Keratinocyte (primary cell): ENCODE data around the gene LIX1. TPM values are rescaled to one million over a fixed set of nuclear protein-coding genes. Genes with fewer than 3 reads are reported as not detected.

ENCODE experiments used
- DNase-seq: peaks from one replicate; pipeline ENCODE4 v3.0.0-alpha.2; 2011; ENCODE audit warnings: low read depth, missing footprints, low spot score
- FAIRE-seq: peaks from 2 replicates; lab custom pipeline; 2011; peaks lifted over from hg19 to GRCh38; lab: Jason Lieb, UNC
- H2AFZ ChIP-seq: 2 replicates; pipeline ENCODE4 v1.6.0; 2012; ENCODE audit warnings: low read length, control low read depth, inconsistent platforms; ENCODE audit not compliant: control insufficient read depth
- H3K27ac ChIP-seq: 2 replicates; pipeline ENCODE4 v1.5.1; 2011; ENCODE audit warnings: low read length; ENCODE audit not compliant: control insufficient read depth, insufficient read depth
- H3K27me3 ChIP-seq: 3 replicates; pipeline ENCODE4 v1.6.0; 2011; ENCODE audit warnings: low read length; ENCODE audit not compliant: control insufficient read depth, insufficient read depth; ENCODE audit errors: extremely low read depth
- H3K36me3 ChIP-seq, 2 experiments: 2 replicates in 1 of 2; 3 replicates in 1 of 2; pipeline ENCODE4 v1.5.1; 2011; ENCODE audit warnings: low read length in 2 of 2, mild to moderate bottlenecking in 1 of 2; ENCODE audit not compliant: control insufficient read depth in 2 of 2, insufficient read depth in 2 of 2; ENCODE audit errors: extremely low read depth in 1 of 2
- H3K4me1 ChIP-seq: 3 replicates; pipeline ENCODE4 v1.5.1; 2011; ENCODE audit warnings: low read length; ENCODE audit not compliant: control insufficient read depth, insufficient read depth; ENCODE audit errors: extremely low read depth
- H3K4me2 ChIP-seq: 3 replicates; pipeline ENCODE4 v1.6.0; 2011; ENCODE audit warnings: low read depth, low read length; ENCODE audit not compliant: control insufficient read depth, insufficient read depth; ENCODE audit errors: extremely low read depth
- H3K4me3 ChIP-seq, 3 experiments: fragments of 200-600 bp in 1 of 3; sonication (generic) in 1 of 3; 2 replicates in 2 of 3; 3 replicates in 1 of 3; pipeline ENCODE4 v1.5.1; 2011 to 2016; ENCODE audit warnings: low read length in 3 of 3, mild to moderate bottlenecking in 3 of 3, control low read depth in 2 of 3, inconsistent platforms in 1 of 3, low read depth in 1 of 3, mixed read lengths in 1 of 3, mixed run types in 1 of 3, moderate library complexity in 1 of 3; ENCODE audit not compliant: control insufficient read depth in 2 of 3, insufficient read depth in 2 of 3; ENCODE audit errors: extremely low read depth in 1 of 3
- H3K79me2 ChIP-seq: 2 replicates; pipeline ENCODE4 v1.6.0; 2012; ENCODE audit warnings: low read length; ENCODE audit not compliant: control insufficient read depth, insufficient read depth
- H3K9ac ChIP-seq: 3 replicates; pipeline ENCODE4 v1.6.0; 2011; ENCODE audit warnings: low read length; ENCODE audit not compliant: control insufficient read depth, insufficient read depth; ENCODE audit errors: extremely low read depth
- H3K9me1 ChIP-seq: 3 replicates; pipeline ENCODE4 v1.6.0; 2011; ENCODE audit warnings: low read length; ENCODE audit not compliant: control insufficient read depth, insufficient read depth; ENCODE audit errors: extremely low read depth
- H3K9me3 ChIP-seq: 2 replicates; pipeline ENCODE4 v1.5.1; 2012; ENCODE audit warnings: low read depth, low read length; ENCODE audit not compliant: control insufficient read depth
- H4K20me1 ChIP-seq: 3 replicates; pipeline ENCODE4 v1.6.0; 2011; ENCODE audit warnings: low read length; ENCODE audit not compliant: control insufficient read depth, insufficient read depth; ENCODE audit errors: extremely low read depth
- CTCF ChIP-seq, 3 experiments: IDR thresholded peaks in 1 of 3; conservative IDR thresholded peaks in 1 of 3; optimal IDR thresholded peaks in 1 of 3; 2 replicates in 2 of 3; 3 replicates in 1 of 3; pipeline versions ENCODE3 to v1.5.1; 2011; ENCODE audit warnings: low read length in 3 of 3, mild to moderate bottlenecking in 3 of 3, moderate library complexity in 2 of 3, control low read depth in 1 of 3, inconsistent platforms in 1 of 3; ENCODE audit not compliant: insufficient read depth in 2 of 3; ENCODE audit errors: extremely low read depth in 1 of 3
- EZH2 ChIP-seq: IDR thresholded peaks from one replicate; pipeline ENCODE4 v1.6.1; 2012; ENCODE audit warnings: inconsistent platforms, mild to moderate bottlenecking, low read length, moderate library complexity
- dilution Hi-C: fragments of 300-500 bp; cut with MboI; formaldehyde crosslinking; loops from one replicate; pipeline ENCODE4 v1.7.0; 2020; ENCODE audit warnings: low sequenced_read_pairs; ENCODE audit not compliant: extremely low pct_ligation_motif_present
- polyA plus RNA-seq, 5 experiments: library from polyadenylated mRNA; depleted of rRNA in 3 of 5; stranded (reverse) in 3 of 5; stranded (forward) in 1 of 5; unstranded in 1 of 5; fragments of >200 nt; gene quantifications; 1 replicate in 1 of 5; 2 replicates in 3 of 5; 3 replicates in 1 of 5; pipeline versions ENCODE4 v1.2.1 to v1.2.3, GENCODE V29; 2011 to 2012; ENCODE audit warnings: missing spikeins in 2 of 5, low read depth in 1 of 5, low replicate concordance in 1 of 5

Gene LIX1
- polyA plus RNA-seq, 1 donor (not counting 4 experiments of a cell fraction or from before 2014, with no cell fraction given), result not detected

GRCh38 chr5:97101189-97101910 is 41.1 kb downstream of the LIX1 start:
- Histone ChIP-seq H2AFZ (no peak overlapping the region), H3K9me3 (no peaks in the 10 kb centered on the region), H3K9me1 (no peaks in the 10 kb centered on the region), H3K27ac (no peak overlapping the region), H3K27me3 (peaks cover 3% of the 10 kb centered on the region), H3K4me2 (no peak overlapping the region), H3K79me2 (no peaks in the 10 kb centered on the region), H4K20me1 (no peaks in the 10 kb centered on the region), H3K4me1 (no peaks in the 10 kb centered on the region), H3K9ac (no peak overlapping the region), H3K4me3 (no peak overlapping the region), H3K36me3 (no peaks in the 10 kb centered on the region)
- DNase-seq (no peak), FAIRE-seq (no peak)
- dilution Hi-C loops, result no loop called here
- no peak for TF ChIP-seq EZH2
- no peak for TF ChIP-seq CTCF (optimal IDR thresholded peaks at IDR 0.05 in 1 of 3, IDR thresholded peaks at IDR 0.05 in 1 of 3, conservative IDR thresholded peaks at IDR 0.05 in 1 of 3; ENCODE audit: extremely low read depth in 1 of 3, insufficient read depth in 2 of 3, low read length in 3 of 3)

- no peaks in the 10 kb centered on the region for H3K79me2 ChIP-seq
Observed at GRCh38 chr5:97100476-97100875, 41.9 kb downstream of the LIX1 start.

More at GRCh38 chr5:97100476-97100875, 41.9 kb downstream of the LIX1 start:
- Histone ChIP-seq H3K4me3 (no peak overlapping the region), H3K9ac (no peak overlapping the region), H3K4me2 (no peak overlapping the region), H3K4me1 (no peaks in the 10 kb centered on the region), H3K27me3 (peaks cover 3% of the 10 kb centered on the region), H2AFZ (no peak overlapping the region), H3K27ac (no peak overlapping the region), H3K36me3 (no peaks in the 10 kb centered on the region), H3K9me1 (no peaks in the 10 kb centered on the region), H3K9me3 (no peaks in the 10 kb centered on the region), H4K20me1 (no peaks in the 10 kb centered on the region)
- no peak for FAIRE-seq
- dilution Hi-C loops, result no loop called here
- no peak for DNase-seq
- TF ChIP-seq EZH2 (no peak), CTCF (optimal IDR thresholded peaks at IDR 0.05 in 1 of 3, IDR thresholded peaks at IDR 0.05 in 1 of 3, conservative IDR thresholded peaks at IDR 0.05 in 1 of 3; ENCODE audit: extremely low read depth in 1 of 3, insufficient read depth in 2 of 3, low read length in 3 of 3) (no peak)
